DMS53 treated with DMSO at 0.1 percent for 48 hours (cell line): ENCODE data around the gene NMRAL1.

Experiments used
- DNase-seq: peaks from one replicate; lab custom pipeline; 2025; ENCODE audit not compliant: unreplicated experiment; lab: John Stamatoyannopoulos, UW

The NMRAL1 gene

DNA sequence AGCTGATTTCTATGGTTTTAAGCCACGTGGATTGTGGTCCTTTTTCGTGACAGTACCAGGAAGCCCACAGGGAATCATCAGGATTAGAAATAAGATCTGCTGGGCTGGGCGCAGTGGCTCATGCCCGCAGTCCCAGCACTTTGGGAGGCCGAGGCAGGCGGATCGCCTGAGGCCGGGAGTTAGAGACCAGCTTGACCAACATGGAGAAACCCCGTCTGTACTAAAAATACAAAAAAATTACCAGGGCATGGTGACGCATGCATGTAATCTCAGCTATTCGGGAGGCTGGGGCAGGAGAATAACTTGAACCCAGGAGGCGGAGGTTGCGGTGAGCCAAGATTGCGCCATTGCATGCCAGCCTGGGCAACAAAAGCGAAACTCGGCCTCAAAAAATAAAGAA is 6.5 kb downstream of the NMRAL1 start:
- DNase-seq, result no peak

DNA sequence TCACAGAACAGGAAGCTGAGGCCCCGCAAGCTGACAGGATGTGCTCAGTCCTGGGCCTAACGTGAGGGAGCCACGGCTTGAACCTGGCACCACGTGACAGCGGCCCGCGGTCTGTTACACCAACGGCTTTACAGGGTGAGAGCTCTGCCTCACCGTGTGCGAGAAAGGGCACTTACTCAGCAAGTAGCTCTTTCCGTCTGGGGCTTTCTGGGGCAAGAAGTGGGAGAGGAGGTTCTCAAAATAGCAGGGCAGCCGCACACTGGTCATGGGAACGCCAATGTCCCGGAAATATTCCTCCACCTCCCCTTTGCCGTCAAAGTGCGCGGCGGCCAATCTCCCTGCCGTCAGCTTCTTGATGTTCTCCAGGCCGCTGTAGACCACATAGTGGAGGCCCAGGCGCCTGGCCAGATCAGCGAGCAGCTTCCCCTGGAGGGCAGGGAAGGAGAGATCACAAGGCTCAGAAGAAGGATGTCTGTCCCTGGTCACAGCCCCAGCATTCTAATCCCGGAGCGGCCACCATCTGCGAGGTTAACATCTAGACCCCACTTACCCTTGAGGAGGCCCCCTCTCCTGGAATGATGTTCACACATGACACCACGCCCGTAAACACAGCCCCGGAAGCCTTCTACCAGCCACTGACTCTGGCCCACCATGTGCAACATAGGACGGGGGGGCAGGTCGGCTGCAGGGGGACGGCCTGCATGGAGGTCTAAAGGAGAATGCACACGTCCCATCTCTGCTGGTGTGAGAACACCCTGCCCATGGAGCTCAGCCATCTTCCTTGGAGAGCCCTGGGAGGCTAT is 8.2 kb downstream of the NMRAL1 start:
- no peak for DNase-seq

DNA sequence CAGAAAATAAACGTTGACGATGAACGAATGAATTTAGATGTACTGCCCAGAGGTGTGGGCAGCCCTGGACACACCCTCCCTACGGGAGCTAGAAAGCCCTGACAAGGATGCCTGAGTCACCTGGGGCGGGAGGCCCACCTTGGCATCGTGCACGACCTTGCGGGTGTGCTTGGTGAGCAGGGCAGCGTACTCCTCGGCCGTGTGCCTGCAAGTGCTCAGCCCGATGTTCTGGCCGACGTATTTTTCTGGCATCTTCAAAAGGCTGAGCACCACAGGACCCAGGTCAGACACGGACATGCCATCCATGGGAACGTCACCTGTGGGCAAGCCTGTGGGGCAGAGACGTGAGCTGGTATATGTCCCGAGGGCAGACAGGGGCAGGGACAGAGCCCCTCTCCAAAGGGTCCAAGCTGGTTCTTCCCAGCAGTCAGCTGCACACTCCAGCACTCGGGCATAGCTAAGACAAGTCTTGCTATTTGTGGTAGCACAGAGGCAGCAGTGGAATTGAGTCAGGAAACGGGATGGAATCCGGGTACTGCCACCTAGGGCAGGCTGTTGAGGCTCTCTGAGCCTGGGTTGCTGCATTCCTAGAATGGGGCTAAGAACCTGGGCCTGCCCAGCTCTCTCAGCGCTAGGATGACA is 10.8 kb downstream of the NMRAL1 start:
- DNase-seq, result no peak

DNA sequence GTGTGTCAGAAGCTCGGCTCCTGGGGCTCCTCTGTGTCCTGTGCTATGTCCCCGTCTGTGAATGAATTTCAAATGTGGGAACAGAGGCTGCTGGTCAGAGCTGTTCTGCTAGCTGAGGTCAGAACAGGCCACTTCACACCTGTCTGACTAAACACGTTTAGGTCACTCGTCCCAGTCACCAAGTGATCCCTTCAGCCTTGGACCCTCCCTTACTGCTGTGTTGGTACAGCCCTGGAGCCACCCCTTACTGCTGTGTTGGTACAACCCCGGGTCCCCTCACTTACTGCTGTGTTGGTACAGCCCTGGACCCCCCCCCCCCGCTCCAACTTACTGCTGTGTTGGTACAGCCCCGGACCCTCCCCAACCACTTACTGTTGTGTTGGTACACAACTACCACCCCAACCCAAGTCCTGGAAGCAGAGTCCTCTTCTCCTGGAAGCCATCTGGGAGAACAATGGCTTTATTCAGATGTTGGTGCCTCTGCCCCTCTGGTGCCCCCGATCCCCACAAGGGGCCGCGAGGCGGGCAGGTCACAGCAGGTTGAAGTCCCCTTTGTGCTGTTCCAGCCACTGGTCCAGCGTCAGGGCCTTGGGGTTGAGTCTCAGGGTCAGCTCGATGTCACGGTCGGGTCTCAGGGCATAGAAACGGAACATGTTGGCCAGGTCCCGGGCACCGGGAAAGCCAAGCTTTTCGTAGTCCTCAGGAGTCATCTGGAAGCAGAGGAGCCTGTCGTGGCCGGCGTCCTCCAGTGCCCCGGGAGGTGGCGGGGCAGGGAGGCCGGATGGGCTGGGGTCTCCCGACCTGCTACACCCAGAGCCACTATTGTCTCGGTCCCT is 13.0 kb downstream of the NMRAL1 start:
- no peak for DNase-seq

DNA sequence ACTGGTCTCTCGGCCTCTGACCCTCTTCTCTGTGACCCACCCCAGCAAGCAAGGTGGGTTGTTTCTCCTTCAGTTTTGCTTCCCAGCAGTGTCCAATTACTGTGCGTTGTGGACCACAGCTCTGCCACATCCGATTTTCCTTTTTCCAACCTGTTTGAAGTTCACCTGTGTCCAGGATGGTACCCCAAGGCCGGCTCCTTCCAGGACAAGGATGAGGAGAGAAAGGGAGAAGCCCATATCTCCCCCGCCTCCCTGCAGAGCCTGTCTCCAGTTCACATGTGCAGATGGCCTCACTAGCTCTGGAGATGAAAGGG is 13.5 kb downstream of the NMRAL1 start:
- DNase-seq, result no peak

DNA sequence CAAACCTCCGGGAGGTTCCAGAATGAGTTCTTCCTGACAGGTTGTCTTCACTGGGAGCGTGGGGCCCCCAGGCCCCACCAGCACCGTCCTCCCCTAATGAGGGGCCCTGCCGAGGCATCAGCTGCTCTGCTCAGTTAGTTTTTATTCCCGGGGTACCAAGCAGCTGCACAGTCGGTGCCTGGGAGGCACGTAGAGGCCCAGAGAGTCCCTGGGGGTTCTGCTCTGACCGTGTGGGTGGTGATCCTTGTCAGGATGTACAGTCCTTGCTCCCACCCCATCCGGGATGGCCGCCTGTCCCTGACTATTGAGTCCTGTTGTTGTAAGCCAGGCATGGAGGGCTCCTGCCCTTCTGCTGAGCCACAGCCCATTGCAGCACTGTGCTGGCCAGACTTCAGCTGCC is 18.5 kb downstream of the NMRAL1 start:
- no peak for DNase-seq

DNA sequence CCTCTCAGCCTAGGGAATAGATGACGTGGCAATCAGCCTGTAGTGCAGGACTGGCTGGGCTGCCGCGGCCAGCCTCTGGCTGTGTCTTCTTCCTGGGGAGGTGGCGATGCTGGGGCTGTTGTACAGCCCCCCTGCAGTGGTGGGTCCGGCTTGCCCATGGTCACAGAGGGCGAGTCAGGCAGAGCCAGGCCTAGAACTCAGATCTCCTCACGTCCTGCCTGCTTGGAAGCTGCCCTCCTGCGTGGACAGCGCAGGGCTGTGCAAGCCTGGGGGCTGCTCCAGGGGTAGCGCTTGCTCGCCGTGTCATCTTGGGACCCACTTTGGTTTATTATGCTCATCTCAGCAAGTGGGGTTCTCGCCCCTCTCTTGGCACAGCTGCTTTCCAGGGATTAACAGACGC is 19.3 kb downstream of the NMRAL1 start:
- no peak for DNase-seq

DNA sequence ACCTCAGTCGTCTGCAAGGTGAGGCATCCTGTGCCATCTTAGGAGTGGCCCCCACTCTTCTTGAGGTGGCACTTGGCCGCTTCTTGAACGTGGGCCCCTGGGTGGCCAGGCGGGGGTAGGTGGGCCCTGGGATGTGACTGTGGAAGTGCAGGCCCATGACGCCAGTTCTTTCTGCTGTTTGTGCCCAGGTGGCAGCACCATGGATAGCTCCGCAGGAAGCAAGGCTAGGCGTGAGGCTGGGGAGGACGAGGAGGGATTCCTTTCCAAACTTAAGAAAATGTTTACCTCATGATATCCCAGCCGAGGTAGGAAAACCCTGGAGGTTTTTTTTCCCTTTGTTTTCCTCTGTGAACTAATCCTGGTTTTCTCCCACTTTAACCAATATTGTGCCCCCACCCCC is 19.8 kb downstream of the NMRAL1 start:
- DNase-seq, result no peak

DNA sequence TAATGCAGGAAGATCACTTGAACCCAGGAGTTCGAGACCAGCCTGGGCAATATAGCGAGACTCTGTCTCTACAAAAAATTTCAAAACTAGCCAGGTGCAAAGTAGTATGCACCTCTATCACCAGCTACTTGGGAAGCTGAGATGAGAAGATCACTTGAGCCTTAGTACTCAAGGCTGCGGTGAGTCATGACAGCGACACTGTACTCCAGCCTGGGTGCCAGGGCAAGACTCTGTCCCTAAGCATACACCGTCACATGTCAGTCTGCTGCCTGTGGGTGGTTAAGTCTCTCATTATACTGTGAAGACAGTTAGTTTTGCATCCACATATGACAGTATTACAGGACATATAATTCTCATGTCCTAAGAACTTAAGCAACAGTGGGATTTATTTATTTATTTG is 21.8 kb downstream of the NMRAL1 start:
- no peak for DNase-seq

DNA sequence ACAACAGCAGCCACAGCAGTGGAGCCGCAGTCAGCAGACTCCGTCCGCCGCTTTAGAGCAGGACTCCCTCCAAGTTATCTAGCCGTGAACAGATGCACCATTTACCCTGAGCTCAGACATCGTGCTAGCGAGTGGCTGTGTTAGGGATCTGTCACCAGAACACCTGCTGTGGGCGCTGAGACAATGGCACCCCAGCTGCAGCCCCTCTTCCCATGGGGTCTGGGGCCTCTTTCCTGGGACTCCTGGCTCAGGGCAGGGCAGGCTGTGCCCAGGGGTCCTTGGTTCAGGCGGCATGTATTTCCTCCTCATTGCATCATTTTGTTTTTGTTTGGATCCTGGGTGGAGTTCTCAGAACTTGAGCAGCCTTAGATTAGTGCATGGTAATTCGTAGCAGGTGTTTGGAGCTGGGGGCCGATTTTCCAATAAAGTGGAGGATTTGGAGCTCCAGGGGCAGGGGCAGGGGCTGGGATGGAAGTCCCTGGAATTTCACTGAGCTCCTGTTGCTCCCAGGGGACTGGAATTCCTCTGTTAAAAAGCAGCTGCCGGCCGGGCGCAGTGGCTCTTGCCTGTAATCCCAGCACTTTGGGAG is 23.4 kb downstream of the NMRAL1 start:
- DNase-seq, result no peak

DNA sequence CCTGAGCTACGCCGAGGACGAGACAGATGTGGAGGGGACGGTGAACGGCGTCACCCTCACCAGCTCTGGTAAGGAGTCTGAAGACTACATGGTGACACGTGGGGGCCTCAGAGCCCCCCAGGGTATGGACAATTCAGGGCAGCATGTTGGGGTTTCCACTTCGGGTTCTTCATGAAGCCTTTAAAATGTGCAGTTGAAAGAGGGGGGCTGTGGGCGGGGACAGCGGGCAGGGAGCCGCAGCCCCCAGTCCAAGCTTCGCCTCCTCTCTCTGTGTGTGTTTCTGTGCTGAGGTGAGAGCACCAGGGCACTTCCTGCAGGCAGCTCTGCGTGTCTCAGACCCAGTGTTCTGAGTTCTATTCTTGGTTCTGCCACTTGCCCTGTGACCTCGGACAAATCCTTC is 24.0 kb downstream of the NMRAL1 start:
- DNase-seq, result no peak

DNA sequence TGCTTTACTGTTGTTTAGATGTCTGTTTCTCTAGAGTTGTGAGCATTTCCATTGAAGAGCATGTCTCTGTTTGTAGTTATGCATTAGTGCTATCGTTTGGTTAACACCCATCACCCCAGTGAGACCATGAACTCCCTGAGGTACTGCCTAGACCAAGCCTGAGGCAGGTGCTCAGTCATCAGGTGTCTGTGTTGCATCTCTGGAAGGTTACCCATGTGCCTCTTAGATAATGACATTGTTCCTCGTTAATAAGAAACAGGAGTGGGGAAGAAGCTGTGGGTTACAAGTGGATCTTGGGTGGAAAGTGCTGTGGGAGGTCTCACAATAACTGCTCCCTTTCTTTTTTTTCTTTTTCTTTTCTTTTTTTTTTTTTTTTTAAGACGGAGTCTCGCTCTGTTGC is 30.4 kb downstream of the NMRAL1 start:
- DNase-seq, result no peak

DNA sequence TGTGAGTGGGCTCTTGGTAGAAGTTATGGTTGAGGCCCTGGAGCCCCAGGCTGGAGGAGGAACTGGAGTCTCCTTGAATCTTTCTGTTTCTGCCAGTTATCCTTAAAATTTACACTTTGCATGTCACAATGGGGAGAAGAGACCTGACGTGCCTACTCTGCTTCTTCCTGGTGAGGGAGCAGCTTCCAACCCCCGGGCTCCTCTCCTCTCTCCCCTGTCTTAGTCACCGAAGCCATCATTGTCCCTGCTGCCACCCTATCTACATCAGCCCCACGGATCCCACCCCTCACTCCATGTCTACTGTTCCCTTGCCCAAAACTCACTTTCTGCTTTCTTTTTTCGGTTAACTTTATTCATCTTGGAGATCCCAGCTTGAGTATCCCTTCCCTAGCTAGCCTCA is 31.2 kb downstream of the NMRAL1 start:
- DNase-seq, result no peak

DNA sequence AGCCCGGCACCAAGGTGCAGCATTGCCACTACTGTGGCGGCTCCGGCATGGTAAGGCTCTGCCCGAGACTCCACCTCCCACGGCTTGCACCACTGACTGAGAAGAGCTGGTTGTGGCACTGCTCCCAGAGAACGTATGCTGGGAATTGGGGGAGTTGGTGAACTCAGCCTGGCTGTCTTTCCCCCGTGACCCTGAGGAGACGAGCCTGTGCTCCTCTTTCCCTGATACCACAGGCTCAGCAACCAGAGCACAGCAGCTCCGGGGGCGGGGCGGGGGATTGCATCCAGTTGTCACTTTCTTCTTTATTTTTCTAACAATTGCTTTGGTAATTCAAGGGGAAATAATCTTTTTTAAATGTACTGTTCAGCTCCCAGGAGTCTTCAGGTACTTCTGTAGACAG is 32.1 kb downstream of the NMRAL1 start:
- no peak for DNase-seq

DNA sequence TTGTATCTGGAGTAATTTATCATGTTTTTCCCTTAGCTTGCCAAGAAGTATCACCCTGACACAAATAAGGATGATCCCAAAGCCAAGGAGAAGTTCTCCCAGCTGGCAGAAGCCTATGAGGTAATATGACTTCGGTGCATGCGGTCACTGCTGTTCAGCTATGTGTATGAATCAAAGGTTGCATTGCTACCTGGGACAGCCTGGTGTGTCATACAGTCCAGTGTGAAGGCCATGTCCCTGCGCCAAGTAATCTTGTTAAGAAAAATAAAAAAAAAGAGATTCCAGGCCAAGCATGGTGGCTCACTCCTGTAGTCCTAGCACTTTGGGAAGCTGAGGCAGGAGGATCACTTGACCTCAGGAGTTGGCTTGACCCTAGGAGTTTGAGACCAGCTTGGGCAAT is 37.1 kb downstream of the NMRAL1 start:
- no peak for DNase-seq

DNA sequence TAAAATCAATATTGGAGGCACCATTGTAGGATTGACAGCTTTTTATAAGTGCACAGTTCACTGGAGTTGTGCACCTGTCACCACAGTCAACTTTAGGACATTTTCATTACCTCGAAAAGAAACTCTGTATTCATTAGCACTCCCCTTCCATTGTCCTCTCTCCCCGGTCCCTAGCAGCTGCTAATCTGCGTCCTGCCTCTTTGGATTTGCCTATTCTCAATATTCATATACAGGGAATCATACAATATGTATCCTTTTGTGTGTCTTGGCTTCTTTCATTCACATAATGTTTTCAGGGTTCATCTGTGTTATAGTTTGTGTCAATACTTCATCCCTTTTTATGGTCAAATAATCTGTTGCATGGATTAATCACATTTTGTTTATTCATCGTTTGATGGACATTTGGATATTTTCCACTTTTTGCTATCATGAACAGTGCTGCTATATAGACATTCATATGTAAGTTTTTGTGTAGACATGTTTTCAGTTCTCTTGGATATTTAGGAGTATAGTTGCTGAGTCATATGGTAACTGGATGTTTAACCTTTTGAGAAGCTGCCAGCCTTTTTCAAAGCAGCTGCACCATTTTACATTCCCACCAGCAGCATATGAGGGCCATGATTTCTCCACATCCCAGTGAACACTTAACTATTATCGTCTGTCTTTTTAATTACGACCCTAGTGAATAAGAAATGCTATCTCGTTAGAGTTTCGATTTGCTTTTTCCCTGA is 38.9 kb downstream of the NMRAL1 start:
- DNase-seq, result no peak

DNA sequence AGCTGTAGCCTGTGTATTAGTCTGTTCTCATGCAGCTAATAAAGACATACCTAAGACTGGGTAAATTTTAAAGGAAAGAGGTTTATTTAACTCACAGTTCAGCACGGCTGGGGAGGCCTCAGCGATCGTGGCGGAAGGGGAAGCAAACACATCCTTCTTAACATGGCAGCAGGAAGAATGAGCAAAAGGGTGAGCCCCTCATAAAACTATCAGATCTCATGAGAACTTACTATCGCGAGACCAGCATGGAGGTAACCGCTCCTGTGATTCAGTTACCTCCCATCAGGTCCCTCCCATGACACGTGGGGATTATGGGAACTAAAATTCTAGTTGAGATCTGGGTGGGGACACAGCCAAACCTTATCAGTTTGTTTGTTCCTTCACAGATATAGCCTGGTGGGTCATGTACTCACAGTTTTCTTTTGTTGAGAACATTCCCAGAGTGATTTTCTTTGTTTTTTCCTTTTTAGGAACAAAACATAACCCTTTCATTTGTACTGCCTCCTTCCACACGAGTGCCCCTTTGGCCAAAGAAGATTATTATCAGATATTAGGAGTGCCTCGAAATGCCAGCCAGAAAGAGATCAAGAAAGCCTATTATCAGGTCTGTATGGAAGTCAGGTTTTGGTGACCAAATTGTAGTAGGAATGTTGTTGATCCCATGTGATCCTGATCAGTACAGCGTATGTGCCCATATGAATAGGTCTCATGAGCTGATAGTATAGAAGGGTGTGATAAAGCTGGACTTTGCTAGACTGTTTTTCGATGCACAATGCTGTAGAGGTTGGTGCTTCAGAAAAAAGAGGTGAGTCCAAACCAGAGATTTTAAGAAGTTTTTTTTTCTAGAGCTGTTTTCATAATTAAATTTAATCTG is 40.3 kb downstream of the NMRAL1 start:
- no peak for DNase-seq

DNA sequence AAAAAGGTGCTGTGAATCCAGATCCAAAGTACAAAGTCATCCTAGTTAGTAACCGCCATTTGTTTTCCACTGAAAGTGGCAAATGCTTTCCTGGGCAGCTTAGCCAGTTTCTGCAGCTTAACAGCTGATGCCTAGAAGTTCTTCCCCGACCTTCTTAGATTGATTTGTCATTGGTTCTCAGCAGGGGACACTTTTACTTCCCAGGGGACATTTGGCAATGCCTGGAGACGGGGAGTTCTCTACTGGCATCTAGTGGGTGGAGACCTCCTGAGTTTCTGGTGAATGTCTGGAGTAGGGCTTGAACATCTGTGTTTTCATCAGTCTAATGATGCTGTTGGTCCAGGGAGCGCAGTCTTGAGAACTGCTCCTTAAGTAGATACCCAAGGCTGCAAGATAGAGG is 41.2 kb downstream of the NMRAL1 start:
- no peak for DNase-seq

DNA sequence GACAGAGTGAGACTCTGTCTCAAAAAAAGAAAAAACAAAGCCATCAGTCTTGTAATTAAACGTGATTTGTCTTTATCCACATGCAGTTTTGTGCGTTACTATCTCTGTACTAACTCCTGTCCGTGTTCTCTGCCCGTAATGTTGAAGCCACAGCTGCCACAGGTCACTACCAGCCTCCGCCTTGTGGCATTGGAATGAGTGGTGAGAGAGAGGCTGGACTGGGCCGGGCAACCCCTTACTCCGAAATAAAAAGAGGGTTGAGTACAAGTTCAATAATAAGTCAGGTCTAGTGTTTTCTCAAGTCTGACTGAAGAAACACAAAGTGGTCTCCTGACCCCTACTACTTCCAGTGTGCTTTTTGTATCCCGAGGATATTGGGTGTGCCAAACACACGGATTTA is 43.4 kb downstream of the NMRAL1 start:
- DNase-seq, result no peak

DNA sequence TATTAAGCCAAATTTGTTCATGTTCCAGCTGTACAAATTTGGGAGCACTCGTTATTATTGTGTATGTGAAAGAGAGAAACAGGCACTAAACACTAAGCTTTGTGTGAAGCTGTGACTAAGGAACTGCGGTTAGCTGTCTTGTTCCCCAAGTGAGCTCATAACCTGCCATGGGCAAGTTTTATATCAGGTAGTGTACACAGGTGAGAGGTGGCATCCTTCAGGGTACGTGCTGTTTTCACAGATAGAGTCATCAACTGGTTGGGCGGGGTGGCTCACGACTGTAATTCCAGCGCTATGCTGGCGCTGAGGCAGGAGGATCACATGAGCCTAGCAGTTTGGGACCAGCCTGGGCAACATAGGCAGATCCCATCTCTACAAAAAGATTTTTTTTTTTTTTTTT is 45.9 kb downstream of the NMRAL1 start:
- no peak for DNase-seq
